GM12872 (cell line): ENCODE measurements around the gene MTUS2.

Source experiments
- TF ChIP-seq, protein P1 (sequence below): IDR thresholded peaks from 3 replicates; pipeline ENCODE4 v1.5.1; 2011; ENCODE audit warnings: low read depth, mild to moderate bottlenecking, low read length, moderate library complexity; ENCODE audit not compliant: insufficient read depth

MTUS2 gene

DNA sequence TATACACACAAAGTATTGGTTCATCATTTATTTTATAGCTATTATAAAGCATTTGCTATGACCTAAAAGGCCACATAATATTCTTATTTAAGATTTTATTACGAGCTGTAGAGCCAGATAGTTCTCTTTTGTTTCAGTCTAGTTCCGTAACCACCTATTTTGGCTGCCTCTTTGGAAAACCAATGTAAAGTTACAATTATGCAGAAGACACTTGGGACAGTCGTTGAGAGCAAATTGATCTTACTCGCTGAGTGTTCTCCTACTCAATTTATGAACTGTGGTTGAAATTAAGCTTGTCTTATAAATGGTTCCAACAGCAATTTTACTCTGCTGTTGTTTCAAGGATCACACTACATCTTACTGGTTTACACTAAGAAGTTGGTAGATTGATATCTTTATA is 653.0 kb downstream of the MTUS2 start:
- TF ChIP-seq, protein P1, sequence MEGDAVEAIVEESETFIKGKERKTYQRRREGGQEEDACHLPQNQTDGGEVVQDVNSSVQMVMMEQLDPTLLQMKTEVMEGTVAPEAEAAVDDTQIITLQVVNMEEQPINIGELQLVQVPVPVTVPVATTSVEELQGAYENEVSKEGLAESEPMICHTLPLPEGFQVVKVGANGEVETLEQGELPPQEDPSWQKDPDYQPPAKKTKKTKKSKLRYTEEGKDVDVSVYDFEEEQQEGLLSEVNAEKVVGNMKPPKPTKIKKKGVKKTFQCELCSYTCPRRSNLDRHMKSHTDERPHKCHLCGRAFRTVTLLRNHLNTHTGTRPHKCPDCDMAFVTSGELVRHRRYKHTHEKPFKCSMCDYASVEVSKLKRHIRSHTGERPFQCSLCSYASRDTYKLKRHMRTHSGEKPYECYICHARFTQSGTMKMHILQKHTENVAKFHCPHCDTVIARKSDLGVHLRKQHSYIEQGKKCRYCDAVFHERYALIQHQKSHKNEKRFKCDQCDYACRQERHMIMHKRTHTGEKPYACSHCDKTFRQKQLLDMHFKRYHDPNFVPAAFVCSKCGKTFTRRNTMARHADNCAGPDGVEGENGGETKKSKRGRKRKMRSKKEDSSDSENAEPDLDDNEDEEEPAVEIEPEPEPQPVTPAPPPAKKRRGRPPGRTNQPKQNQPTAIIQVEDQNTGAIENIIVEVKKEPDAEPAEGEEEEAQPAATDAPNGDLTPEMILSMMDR, result no peak

DNA sequence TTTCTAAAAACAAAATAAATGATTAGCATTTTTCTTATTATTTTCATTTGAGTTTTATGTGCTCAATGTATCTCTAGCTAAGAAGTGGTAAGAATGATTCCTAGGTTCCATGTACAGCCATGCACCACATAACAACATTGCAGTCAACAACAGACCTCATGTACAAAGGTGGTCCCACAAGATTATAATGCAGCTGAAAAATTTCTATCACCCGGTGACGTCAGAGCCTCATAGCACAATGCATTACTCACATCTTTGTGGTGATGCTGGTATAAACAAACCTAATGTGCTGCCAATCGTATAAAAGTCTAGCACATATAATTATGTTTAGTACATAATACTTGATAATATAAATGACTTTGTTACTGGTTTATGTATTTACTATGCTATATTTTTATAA is 654.9 kb downstream of the MTUS2 start:
- TF ChIP-seq, protein P1, result no peak

DNA sequence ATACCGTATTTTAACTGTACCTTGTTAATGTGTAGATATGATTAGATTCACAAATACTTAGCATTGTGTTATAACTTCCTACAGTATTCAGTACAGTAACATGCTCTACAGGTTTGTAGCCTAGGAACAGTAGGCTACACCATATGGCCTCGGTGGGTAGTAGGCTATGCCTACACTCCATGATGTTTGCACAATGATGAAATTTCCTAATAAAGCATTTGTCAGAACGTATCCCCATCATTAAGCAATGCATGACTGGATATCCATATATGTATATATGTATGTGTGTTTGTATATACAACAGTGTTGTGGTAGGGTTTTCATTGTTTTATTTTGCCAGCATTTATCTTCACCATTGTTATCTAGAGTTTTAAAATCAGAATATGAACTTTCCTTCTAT is 655.9 kb downstream of the MTUS2 start:
- TF ChIP-seq, protein P1, result no peak

DNA sequence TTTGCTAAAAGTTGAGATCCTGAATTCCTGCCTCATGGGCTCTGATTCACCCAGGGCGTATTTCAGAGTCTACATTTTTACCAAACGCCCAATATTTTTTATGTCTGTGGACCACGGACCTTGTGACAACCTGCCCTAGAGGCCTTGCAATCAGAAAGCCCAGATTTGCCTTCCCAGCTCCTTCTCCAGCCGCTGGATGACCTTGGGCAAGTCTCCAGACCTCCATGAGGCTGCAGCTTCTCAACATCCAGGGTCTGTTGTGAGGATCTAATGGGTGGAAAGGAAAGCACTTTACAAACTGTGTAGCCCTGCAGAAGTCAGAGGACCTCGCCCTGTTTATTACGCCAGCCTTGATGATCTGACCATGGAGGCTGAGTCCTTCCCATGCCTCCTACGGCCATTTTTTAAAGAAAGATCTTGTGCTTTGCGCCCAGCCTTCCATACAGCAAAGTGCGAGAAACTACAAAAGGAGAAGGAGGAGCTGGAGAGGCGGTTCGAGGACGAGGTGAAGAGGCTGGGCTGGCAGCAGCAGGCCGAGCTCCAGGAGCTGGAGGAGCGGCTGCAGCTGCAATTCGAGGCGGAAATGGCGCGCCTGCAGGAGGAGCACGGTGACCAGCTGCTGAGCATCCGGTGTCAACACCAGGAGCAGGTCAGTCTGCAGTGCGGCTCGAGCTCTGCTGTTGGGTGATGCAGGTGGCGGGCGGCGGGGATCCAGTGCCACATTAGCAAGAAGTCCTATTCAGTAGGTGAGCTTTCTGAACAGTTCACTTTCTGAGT is 659.8 kb downstream of the MTUS2 start:
- TF ChIP-seq, protein P1, result no peak

DNA sequence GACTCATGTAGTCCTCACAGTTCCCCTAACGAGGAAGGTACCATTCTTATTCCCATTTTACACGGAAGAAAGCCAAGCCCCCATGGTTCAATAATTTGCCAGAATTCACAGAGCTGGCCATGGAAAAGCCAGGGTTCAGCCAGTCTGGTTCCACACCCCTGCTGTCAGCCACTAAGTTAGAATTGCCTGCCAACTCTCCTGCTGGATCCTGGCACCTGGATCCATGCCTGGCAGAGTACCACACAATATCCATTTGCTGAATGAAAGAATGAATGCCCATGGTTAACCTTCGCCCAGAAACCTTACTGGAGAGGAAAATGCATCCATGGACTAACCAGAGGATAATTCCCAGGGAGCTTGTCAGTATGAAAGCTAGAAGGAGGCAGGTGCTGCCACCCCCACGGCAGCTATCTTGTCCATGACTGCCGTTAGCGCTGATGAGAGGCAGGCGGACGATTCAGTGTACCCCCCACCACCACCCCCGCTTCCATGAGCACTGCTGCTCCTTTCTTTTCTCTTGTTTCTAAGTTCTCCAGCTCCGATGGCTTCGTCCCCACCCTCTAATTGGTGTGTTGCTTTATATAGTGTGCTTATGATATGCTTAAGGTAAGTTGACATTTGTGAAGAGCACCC is 660.9 kb downstream of the MTUS2 start:
- TF ChIP-seq, protein P1, result no peak

DNA sequence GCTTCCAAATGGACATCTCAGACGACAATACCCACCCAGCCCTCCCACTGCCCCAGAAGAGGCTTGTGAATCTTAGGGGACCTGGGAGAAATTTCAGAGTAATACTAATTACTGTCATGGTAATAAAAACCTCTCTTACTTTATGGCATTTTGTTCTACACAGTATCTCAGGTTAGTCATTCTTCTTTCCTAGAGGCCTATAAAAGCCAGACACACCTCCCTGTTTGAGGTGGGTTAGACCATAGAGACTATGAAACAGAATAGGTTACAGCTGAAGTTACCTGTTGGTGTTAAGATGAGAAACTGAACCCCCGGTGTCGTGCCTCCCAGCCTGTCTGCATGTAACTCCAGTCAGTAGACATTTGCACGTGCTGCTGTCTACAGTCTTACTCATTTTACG is 661.5 kb downstream of the MTUS2 start:
- TF ChIP-seq, protein P1, result no peak

DNA sequence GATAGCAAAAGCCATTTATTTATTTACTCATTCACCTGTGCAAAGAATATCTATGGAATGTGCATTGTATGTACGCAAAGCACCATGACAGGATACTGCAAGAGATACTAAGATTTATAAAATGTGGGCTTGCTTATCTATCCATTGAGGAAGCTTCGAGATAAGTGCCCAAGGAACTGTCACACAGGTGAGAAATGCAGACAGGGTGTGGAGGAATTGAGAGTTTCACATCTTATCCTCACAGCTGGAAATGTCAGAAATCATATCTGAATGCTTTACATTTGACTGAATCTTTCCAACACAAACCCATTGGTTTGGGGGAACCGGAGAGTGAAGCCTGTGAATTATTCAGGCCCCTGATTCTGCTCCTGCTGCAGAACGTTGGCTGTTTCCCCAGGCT is 662.4 kb downstream of the MTUS2 start:
- TF ChIP-seq, protein P1, result no peak
